ENCODE measurements around the gene KIF26B. TPM values are rescaled to one million over a fixed set of nuclear protein-coding genes. Genes with fewer than 3 reads are reported as not detected.

The KIF26B gene
- total and polyA plus RNA-seq, 10 of the 15 experiments (the other 5 are each of a cell fraction or from before 2014, with no cell fraction given): 0.35 to 11.6 (median 2.2) TPM

DNA sequence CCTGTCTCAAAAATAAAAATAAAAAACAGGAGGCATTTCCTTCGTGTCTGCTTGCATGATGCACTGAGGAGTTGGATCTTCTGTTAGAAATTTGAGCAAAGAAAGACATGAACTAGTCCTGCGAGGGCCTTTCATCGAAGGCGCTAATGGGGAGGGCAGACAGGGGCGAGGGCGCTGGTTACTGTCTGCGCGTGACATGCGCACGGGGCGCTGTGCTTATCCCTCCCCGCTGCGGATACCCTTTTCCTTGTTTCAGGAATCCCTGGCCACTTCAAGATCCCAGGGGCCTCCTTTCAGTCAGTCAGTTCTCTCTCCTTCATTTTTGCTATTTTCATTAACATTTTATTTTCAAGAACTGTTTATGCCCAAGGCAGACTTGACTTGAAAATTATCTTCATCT is 545.8 kb downstream of the KIF26B start (continued):
- TF ChIP-seq, protein P1, sequence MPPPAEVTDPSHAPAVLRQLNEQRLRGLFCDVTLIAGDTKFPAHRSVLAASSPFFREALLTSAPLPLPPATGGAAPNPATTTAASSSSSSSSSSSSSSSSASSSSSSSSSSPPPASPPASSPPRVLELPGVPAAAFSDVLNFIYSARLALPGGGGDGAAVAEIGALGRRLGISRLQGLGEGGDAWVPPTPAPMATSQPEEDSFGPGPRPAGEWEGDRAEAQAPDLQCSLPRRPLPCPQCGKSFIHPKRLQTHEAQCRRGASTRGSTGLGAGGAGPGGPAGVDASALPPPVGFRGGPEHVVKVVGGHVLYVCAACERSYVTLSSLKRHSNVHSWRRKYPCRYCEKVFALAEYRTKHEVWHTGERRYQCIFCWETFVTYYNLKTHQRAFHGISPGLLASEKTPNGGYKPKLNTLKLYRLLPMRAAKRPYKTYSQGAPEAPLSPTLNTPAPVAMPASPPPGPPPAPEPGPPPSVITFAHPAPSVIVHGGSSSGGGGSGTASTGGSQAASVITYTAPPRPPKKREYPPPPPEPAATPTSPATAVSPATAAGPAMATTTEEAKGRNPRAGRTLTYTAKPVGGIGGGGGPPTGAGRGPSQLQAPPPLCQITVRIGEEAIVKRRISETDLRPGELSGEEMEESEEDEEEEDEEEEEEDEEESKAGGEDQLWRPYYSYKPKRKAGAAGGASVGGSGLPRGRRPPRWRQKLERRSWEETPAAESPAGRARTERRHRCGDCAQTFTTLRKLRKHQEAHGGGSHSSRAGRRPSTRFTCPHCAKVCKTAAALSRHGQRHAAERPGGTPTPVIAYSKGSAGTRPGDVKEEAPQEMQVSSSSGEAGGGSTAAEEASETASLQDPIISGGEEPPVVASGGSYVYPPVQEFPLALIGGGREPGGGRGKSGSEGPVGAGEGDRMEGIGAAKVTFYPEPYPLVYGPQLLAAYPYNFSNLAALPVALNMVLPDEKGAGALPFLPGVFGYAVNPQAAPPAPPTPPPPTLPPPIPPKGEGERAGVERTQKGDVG (CRISPR knock-in tag; IDR thresholded peaks at IDR 0.05): no peak
- TF ChIP-seq NR2C1 (IDR thresholded peaks at IDR 0.05): no peak

DNA sequence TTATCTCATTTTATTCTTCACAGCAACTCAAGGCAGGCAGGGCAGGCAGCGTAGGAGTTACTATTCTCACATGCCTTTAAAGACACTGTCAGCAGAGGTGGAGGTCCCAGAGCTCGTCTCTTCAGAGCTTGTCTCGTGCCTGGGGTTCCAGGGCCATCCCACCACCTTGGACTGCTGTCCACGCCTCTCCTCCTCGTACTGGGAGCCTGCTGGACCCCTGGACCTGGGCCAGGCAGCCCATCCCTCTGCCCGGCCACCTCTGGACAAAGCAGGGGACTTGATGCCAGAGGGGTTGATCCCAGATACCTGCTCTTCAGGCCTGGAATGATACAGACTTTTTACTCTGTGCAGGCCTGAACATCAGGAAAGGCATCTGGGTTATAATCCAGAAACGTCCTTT is 546.8 kb downstream of the KIF26B start:
- no peak for FAIRE-seq
- in situ Hi-C loops (cut with MboI): no loop called here
- no peak for TF ChIP-seq CREM (IDR thresholded peaks at IDR 0.05; ENCODE audit: low read depth)
- no peak for TF ChIP-seq POLR2A (IDR thresholded peaks at IDR 0.05; ENCODE audit: low read depth, low read length)
- no peak for TF ChIP-seq SUZ12 (IDR thresholded peaks at IDR 0.05; ENCODE audit: unreplicated experiment)
- TF ChIP-seq NFYB (IDR thresholded peaks at IDR 0.05; ENCODE audit: insufficient read depth, low read depth, low read length): no peak
- TF ChIP-seq, protein P2, sequence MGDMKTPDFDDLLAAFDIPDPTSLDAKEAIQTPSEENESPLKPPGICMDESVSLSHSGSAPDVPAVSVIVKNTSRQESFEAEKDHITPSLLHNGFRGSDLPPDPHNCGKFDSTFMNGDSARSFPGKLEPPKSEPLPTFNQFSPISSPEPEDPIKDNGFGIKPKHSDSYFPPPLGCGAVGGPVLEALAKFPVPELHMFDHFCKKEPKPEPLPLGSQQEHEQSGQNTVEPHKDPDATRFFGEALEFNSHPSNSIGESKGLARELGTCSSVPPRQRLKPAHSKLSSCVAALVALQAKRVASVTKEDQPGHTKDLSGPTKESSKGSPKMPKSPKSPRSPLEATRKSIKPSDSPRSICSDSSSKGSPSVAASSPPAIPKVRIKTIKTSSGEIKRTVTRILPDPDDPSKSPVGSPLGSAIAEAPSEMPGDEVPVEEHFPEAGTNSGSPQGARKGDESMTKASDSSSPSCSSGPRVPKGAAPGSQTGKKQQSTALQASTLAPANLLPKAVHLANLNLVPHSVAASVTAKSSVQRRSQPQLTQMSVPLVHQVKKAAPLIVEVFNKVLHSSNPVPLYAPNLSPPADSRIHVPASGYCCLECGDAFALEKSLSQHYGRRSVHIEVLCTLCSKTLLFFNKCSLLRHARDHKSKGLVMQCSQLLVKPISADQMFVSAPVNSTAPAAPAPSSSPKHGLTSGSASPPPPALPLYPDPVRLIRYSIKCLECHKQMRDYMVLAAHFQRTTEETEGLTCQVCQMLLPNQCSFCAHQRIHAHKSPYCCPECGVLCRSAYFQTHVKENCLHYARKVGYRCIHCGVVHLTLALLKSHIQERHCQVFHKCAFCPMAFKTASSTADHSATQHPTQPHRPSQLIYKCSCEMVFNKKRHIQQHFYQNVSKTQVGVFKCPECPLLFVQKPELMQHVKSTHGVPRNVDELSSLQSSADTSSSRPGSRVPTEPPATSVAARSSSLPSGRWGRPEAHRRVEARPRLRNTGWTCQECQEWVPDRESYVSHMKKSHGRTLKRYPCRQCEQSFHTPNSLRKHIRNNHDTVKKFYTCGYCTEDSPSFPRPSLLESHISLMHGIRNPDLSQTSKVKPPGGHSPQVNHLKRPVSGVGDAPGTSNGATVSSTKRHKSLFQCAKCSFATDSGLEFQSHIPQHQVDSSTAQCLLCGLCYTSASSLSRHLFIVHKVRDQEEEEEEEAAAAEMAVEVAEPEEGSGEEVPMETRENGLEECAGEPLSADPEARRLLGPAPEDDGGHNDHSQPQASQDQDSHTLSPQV (IDR thresholded peaks at IDR 0.05): no peak
- TF ChIP-seq, protein P3, sequence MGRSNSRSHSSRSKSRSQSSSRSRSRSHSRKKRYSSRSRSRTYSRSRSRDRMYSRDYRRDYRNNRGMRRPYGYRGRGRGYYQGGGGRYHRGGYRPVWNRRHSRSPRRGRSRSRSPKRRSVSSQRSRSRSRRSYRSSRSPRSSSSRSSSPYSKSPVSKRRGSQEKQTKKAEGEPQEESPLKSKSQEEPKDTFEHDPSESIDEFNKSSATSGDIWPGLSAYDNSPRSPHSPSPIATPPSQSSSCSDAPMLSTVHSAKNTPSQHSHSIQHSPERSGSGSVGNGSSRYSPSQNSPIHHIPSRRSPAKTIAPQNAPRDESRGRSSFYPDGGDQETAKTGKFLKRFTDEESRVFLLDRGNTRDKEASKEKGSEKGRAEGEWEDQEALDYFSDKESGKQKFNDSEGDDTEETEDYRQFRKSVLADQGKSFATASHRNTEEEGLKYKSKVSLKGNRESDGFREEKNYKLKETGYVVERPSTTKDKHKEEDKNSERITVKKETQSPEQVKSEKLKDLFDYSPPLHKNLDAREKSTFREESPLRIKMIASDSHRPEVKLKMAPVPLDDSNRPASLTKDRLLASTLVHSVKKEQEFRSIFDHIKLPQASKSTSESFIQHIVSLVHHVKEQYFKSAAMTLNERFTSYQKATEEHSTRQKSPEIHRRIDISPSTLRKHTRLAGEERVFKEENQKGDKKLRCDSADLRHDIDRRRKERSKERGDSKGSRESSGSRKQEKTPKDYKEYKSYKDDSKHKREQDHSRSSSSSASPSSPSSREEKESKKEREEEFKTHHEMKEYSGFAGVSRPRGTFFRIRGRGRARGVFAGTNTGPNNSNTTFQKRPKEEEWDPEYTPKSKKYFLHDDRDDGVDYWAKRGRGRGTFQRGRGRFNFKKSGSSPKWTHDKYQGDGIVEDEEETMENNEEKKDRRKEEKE (IDR thresholded peaks at IDR 0.05): no peak
- no peak for TF ChIP-seq BRCA1 (IDR thresholded peaks at IDR 0.05; ENCODE audit: low read depth, low read length)

More for the DNA sequence above, 546.8 kb downstream of the KIF26B start:
- Histone ChIP-seq H3K27ac (ENCODE audit: control insufficient read depth, insufficient read depth) (no peak overlapping the region), H3K9me3 (replicated peaks; ENCODE audit: control insufficient read depth, insufficient read depth, low read length) (no peaks in the 10 kb centered on the region), H3K79me2 (ENCODE audit: control insufficient read depth, insufficient read depth, low read length) (no peaks in the 10 kb centered on the region), H2AFZ (ENCODE audit: control insufficient read depth, low read depth, low read length) (no peak overlapping the region), H4K20me1 (ENCODE audit: control insufficient read depth, insufficient read depth) (no peaks in the 10 kb centered on the region), H3K4me2 (ENCODE audit: control insufficient read depth, insufficient read depth) (no peak overlapping the region), H3K36me3 (ENCODE audit: control insufficient read depth in 2 of 2, insufficient read depth in 2 of 2, low read length in 1 of 2) (peaks cover 0 to 2% of the 10 kb centered on the region in 2 experiments; a peak in 3 of 4 replicates), H3K4me3 (no peak overlapping the region), H3K4me1 (ENCODE audit: control insufficient read depth, insufficient read depth, low read length) (no peaks in the 10 kb centered on the region), H3K27me3 (replicated peaks in 1 of 2; ENCODE audit: control insufficient read depth in 2 of 2, insufficient read depth in 2 of 2, low read length in 1 of 2) (no peaks in the 10 kb centered on the region), H3K9ac (ENCODE audit: control insufficient read depth, insufficient read depth, low read length) (no peak overlapping the region)
- ChIA-PET POLR2A (no interaction called here), SMC1A (ENCODE audit: uncharacterized antibody, unreplicated experiment) (interaction anchor here (1.4 kb wide), 1 partner anchor 187 kb away, joined by 3 read pairs; no protein-coding TSS in a partner anchor), RAD21 (ENCODE audit: unreplicated experiment) (no interaction called here), CTCF (interaction anchor here (0.6 kb wide), 1 partner anchor 40 kb away, joined by 3 read pairs; no protein-coding TSS in a partner anchor)
- DNase-seq (ENCODE audit: low read depth, low spot score) (no peak), ATAC-seq (no peak)
- BruUV-seq (replicated peaks): no TSS peak
- 16% methylated on average over 7 of the region's 7 CpGs for WGBS (ENCODE audit: insufficient coverage, insufficient replicate concordance, low lambda C conversion rate, missing lambda C conversion rate)
- intact Hi-C loops (cut with micrococcal nuclease; ENCODE audit: unreplicated experiment): loop anchor here (10.0 kb wide), 1 partner anchor 303 kb away; no protein-coding TSS in a partner anchor
